ENCODE data around the gene LRIG1. TPM values are rescaled to one million over a fixed set of nuclear protein-coding genes. Genes with fewer than 3 reads are reported as not detected.

The LRIG1 gene
- total and polyA plus RNA-seq, 3 experiments from 2014 or later, result 37.9 to 47.9 (median 38.2) TPM

- Mint-ChIP-seq H3K36me3 (peaks cover 10 to 17% (median 16%) of the 10 kb centered on the region in 3 donors), H3K27ac (no peak overlapping the region), H3K4me1 (peaks cover 2 to 13% (median 3%) of the 10 kb centered on the region in 3 donors), H3K4me3 (no peak overlapping the region), H3K9me3 (no peaks in the 10 kb centered on the region), H3K27me3 (no peaks in the 10 kb centered on the region)
- H3K36me3 ChIP-seq (ENCODE audit: insufficient read depth, low read length), result no peaks in the 10 kb centered on the region
- no peaks in the 10 kb centered on the region for H3K27me3 ChIP-seq (ENCODE audit: insufficient read depth, low read length, poor library complexity, severe bottlenecking)
- H3K9me3 ChIP-seq (ENCODE audit: low read length), result no peaks in the 10 kb centered on the region
- no peaks in the 10 kb centered on the region for H3K4me1 ChIP-seq (ENCODE audit: insufficient read depth, low read length)
- CTCF ChIA-PET, result interaction anchor here (1.1 to 1.3 kb wide), 2 partner anchors 9 to 15 kb away, joined by 3 read pairs; no protein-coding TSS in a partner anchor
- H3K27ac ChIP-seq (ENCODE audit: low read depth, low read length), result no peak overlapping the region
- no peak for DNase-seq
- no peak overlapping the region for H3K4me3 ChIP-seq (ENCODE audit: low read length)
- POLR2A ChIA-PET, result no interaction called here
These were observed 137.7 kb downstream of the LRIG1 start for GRCh38 chr3:66363148-66363547.

- no peaks in the 10 kb centered on the region for H3K9me3 Mint-ChIP-seq
- peaks cover 3 to 8% (median 4%) of the 10 kb centered on the region in 3 donors for H3K4me1 Mint-ChIP-seq
- no peaks in the 10 kb centered on the region for H3K27me3 ChIP-seq (ENCODE audit: insufficient read depth, low read length, poor library complexity, severe bottlenecking)
- H3K27me3 Mint-ChIP-seq, result no peaks in the 10 kb centered on the region
- POLR2A ChIA-PET, result no interaction called here
- H3K27ac ChIP-seq (ENCODE audit: low read depth, low read length), result no peak overlapping the region
- peaks cover 9 to 17% (median 16%) of the 10 kb centered on the region in 3 donors for H3K36me3 Mint-ChIP-seq
- DNase-seq, result no peak
- no peak overlapping the region for H3K4me3 ChIP-seq (ENCODE audit: low read length)
- H3K4me1 ChIP-seq (ENCODE audit: insufficient read depth, low read length), result no peaks in the 10 kb centered on the region
- H3K36me3 ChIP-seq (ENCODE audit: insufficient read depth, low read length), result no peaks in the 10 kb centered on the region
- no peaks in the 10 kb centered on the region for H3K9me3 ChIP-seq (ENCODE audit: low read length)
- peak overlapping the region in 2 of 8 donors; percentile 24 to 27 for H3K27ac Mint-ChIP-seq
- H3K4me3 Mint-ChIP-seq, result no peak overlapping the region
- CTCF ChIA-PET, result interaction anchor here (1.1 to 1.3 kb wide), 2 partner anchors 10 to 16 kb away, joined by 3 read pairs; no protein-coding TSS in a partner anchor
These were observed 138.3 kb downstream of the LRIG1 start for GRCh38 chr3:66362541-66362941.

- POLR2A ChIA-PET, result no interaction called here
- DNase-seq, result no peak
- H3K27ac Mint-ChIP-seq, result peak overlapping the region in 1 of 8 donors; percentile 51
These were observed 139.5 kb downstream of the LRIG1 start for GRCh38 chr3:66361356-66361755.

GRCh38 chr3:66355997-66356396 is 144.8 kb downstream of the LRIG1 start:
- Histone ChIP-seq H3K9me3 (ENCODE audit: low read length) (no peaks in the 10 kb centered on the region), H3K36me3 (ENCODE audit: insufficient read depth, low read length) (no peaks in the 10 kb centered on the region), H3K27me3 (ENCODE audit: insufficient read depth, low read length, poor library complexity, severe bottlenecking) (no peaks in the 10 kb centered on the region), H3K27ac (ENCODE audit: low read depth, low read length) (no peak overlapping the region), H3K4me3 (ENCODE audit: low read length) (no peak overlapping the region), H3K4me1 (ENCODE audit: insufficient read depth, low read length) (no peaks in the 10 kb centered on the region)
- ChIA-PET POLR2A (interaction anchor here (0.6 kb wide), 1 partner anchor 103 kb away, joined by 4 read pairs; no protein-coding TSS in a partner anchor), CTCF (interaction anchor here (1.3 kb wide), 1 partner anchor 58 kb away, joined by 3 read pairs; no protein-coding TSS in a partner anchor)
- Mint-ChIP-seq H3K4me3 (peak overlapping the region in 2 of 7 donors; percentile 6 to 26), H3K9me3 (no peaks in the 10 kb centered on the region), H3K4me1 (peaks cover 36 to 40% (median 37%) of the 10 kb centered on the region in 3 donors), H3K27ac (peak overlapping the region in 4 of 8 donors; percentile 50 to 86 (median 67)), H3K36me3 (peaks cover 7 to 10% (median 7%) of the 10 kb centered on the region in 3 donors), H3K27me3 (no peaks in the 10 kb centered on the region)
- DNase-seq, result no peak

More at GRCh38 chr3:66361356-66361755, 139.5 kb downstream of the LRIG1 start:
- CTCF ChIA-PET, result no interaction called here
- peaks cover 9 to 17% (median 16%) of the 10 kb centered on the region in 3 donors for H3K36me3 Mint-ChIP-seq
- no peaks in the 10 kb centered on the region for H3K9me3 ChIP-seq (ENCODE audit: low read length)
- H3K4me1 ChIP-seq (ENCODE audit: insufficient read depth, low read length), result no peaks in the 10 kb centered on the region
- H3K27me3 Mint-ChIP-seq, result no peaks in the 10 kb centered on the region
- H3K27me3 ChIP-seq (ENCODE audit: insufficient read depth, low read length, poor library complexity, severe bottlenecking), result no peaks in the 10 kb centered on the region
- H3K4me3 Mint-ChIP-seq, result no peak overlapping the region
- H3K9me3 Mint-ChIP-seq, result no peaks in the 10 kb centered on the region
- peaks cover 3 to 6% (median 5%) of the 10 kb centered on the region in 3 donors for H3K4me1 Mint-ChIP-seq
- H3K36me3 ChIP-seq (ENCODE audit: insufficient read depth, low read length), result no peaks in the 10 kb centered on the region
- H3K4me3 ChIP-seq (ENCODE audit: low read length), result no peak overlapping the region
- no peak overlapping the region for H3K27ac ChIP-seq (ENCODE audit: low read depth, low read length)

- Mint-ChIP-seq H3K4me3 (peak overlapping the region in 3 of 7 donors; percentile 6 to 36 (median 26)), H3K4me1 (peaks cover 36 to 40% (median 39%) of the 10 kb centered on the region in 3 donors), H3K36me3 (peaks cover 6 to 10% (median 7%) of the 10 kb centered on the region in 3 donors), H3K27ac (peak overlapping the region in 5 of 8 donors; percentile 3 to 86 (median 50)), H3K27me3 (no peaks in the 10 kb centered on the region), H3K9me3 (no peaks in the 10 kb centered on the region)
- DNase-seq, result no peak
- no peaks in the 10 kb centered on the region for H3K4me1 ChIP-seq (ENCODE audit: insufficient read depth, low read length)
- CTCF ChIA-PET, result interaction anchor here (1.6 kb wide), 1 partner anchor 53 kb away, joined by 4 read pairs; no protein-coding TSS in a partner anchor
- no peaks in the 10 kb centered on the region for H3K9me3 ChIP-seq (ENCODE audit: low read length)
- no peaks in the 10 kb centered on the region for H3K36me3 ChIP-seq (ENCODE audit: insufficient read depth, low read length)
- POLR2A ChIA-PET, result interaction anchor here (0.6 kb wide), 1 partner anchor 102 kb away, joined by 4 read pairs; no protein-coding TSS in a partner anchor
- H3K4me3 ChIP-seq (ENCODE audit: low read length), result no peak overlapping the region
- no peaks in the 10 kb centered on the region for H3K27me3 ChIP-seq (ENCODE audit: insufficient read depth, low read length, poor library complexity, severe bottlenecking)
- H3K27ac ChIP-seq (ENCODE audit: low read depth, low read length), result no peak overlapping the region
These were observed 145.4 kb downstream of the LRIG1 start for GRCh38 chr3:66355394-66355793.

- H3K4me3 ChIP-seq (ENCODE audit: low read length), result no peak overlapping the region
- H3K36me3 Mint-ChIP-seq, result peaks cover 6 to 12% (median 10%) of the 10 kb centered on the region in 3 donors
- DNase-seq, result peak in 1 of 5 donors; percentile 18
- H3K4me3 Mint-ChIP-seq, result peak overlapping the region in 4 of 7 donors; percentile 20 to 37 (median 33)
- no peak overlapping the region for H3K27ac ChIP-seq (ENCODE audit: low read depth, low read length)
- no peaks in the 10 kb centered on the region for H3K9me3 ChIP-seq (ENCODE audit: low read length)
- no peaks in the 10 kb centered on the region for H3K4me1 ChIP-seq (ENCODE audit: insufficient read depth, low read length)
- no peaks in the 10 kb centered on the region for H3K27me3 ChIP-seq (ENCODE audit: insufficient read depth, low read length, poor library complexity, severe bottlenecking)
- CTCF ChIA-PET, result interaction anchor here (1.0 to 2.1 kb wide), 4 partner anchors 21 to 77 kb away, joined by 3 to 8 read pairs (median 4); no protein-coding TSS in a partner anchor
- H3K36me3 ChIP-seq (ENCODE audit: insufficient read depth, low read length), result no peaks in the 10 kb centered on the region
- POLR2A ChIA-PET, result interaction anchor here (0.6 to 0.9 kb wide), 2 partner anchors 13 to 48 kb away, joined by 3 read pairs; no protein-coding TSS in a partner anchor
- no peaks in the 10 kb centered on the region for H3K9me3 Mint-ChIP-seq
- peaks cover 36 to 42% (median 38%) of the 10 kb centered on the region in 3 donors for H3K4me1 Mint-ChIP-seq
- H3K27me3 Mint-ChIP-seq, result no peaks in the 10 kb centered on the region
- H3K27ac Mint-ChIP-seq, result peak overlapping the region; percentile 19 to 92 (median 62)
These were observed 146.8 kb downstream of the LRIG1 start for GRCh38 chr3:66354001-66354400.

- H3K4me1 Mint-ChIP-seq, result peaks cover 36 to 41% (median 37%) of the 10 kb centered on the region in 3 donors
- ChIA-PET POLR2A (no interaction called here), CTCF (interaction anchor here (1.0 to 2.1 kb wide), 3 partner anchors 21 to 77 kb away, joined by 3 to 8 read pairs (median 4); no protein-coding TSS in a partner anchor)
- H3K27me3 Mint-ChIP-seq, result no peaks in the 10 kb centered on the region
- no peak overlapping the region for H3K27ac ChIP-seq (ENCODE audit: low read depth, low read length)
- no peaks in the 10 kb centered on the region for H3K4me1 ChIP-seq (ENCODE audit: insufficient read depth, low read length)
- no peaks in the 10 kb centered on the region for H3K27me3 ChIP-seq (ENCODE audit: insufficient read depth, low read length, poor library complexity, severe bottlenecking)
- H3K36me3 ChIP-seq (ENCODE audit: insufficient read depth, low read length), result no peaks in the 10 kb centered on the region
- peak overlapping the region; percentile 46 to 92 (median 62) for H3K27ac Mint-ChIP-seq
- peaks cover 6 to 11% (median 10%) of the 10 kb centered on the region in 3 donors for H3K36me3 Mint-ChIP-seq
- DNase-seq, result no peak
- H3K9me3 ChIP-seq (ENCODE audit: low read length), result no peaks in the 10 kb centered on the region
- no peak overlapping the region for H3K4me3 ChIP-seq (ENCODE audit: low read length)
- H3K4me3 Mint-ChIP-seq, result peak overlapping the region in 4 of 7 donors; percentile 23 to 37 (median 33)
- no peaks in the 10 kb centered on the region for H3K9me3 Mint-ChIP-seq
These were observed 147.3 kb downstream of the LRIG1 start for GRCh38 chr3:66353530-66353929.

GRCh38 chr3:66353039-66353438 is 147.8 kb downstream of the LRIG1 start:
- H3K27ac Mint-ChIP-seq, result peak overlapping the region in 1 of 8 donors; percentile 86
- Histone ChIP-seq H3K9me3 (ENCODE audit: low read length) (no peaks in the 10 kb centered on the region), H3K4me3 (ENCODE audit: low read length) (no peak overlapping the region), H3K27ac (ENCODE audit: low read depth, low read length) (no peak overlapping the region), H3K4me1 (ENCODE audit: insufficient read depth, low read length) (no peaks in the 10 kb centered on the region), H3K36me3 (ENCODE audit: insufficient read depth, low read length) (no peaks in the 10 kb centered on the region), H3K27me3 (ENCODE audit: insufficient read depth, low read length, poor library complexity, severe bottlenecking) (no peaks in the 10 kb centered on the region)
- ChIA-PET CTCF (interaction anchor here (1.0 to 2.1 kb wide), 2 partner anchors 25 to 76 kb away, joined by 4 to 8 read pairs; no protein-coding TSS in a partner anchor), POLR2A (no interaction called here)
- no peak for DNase-seq
- H3K27me3 Mint-ChIP-seq, result no peaks in the 10 kb centered on the region
- peaks cover 34 to 37% (median 36%) of the 10 kb centered on the region in 3 donors for H3K4me1 Mint-ChIP-seq
- H3K4me3 Mint-ChIP-seq, result no peak overlapping the region
- H3K9me3 Mint-ChIP-seq, result no peaks in the 10 kb centered on the region
- H3K36me3 Mint-ChIP-seq, result peaks cover 9 to 14% (median 13%) of the 10 kb centered on the region in 3 donors

Data from CD8-positive, alpha-beta memory T cell (primary cell).